Measurements from ENCODE around the gene CRY2. TPM values are rescaled to one million over a fixed set of nuclear protein-coding genes. Genes with fewer than 3 reads are reported as not detected.
"Not testable (repeated sequence)": the region's sequence is repeated elsewhere in the genome, so short reads cannot be mapped to it uniquely, and the experiment has no call there.

The CRY2 gene
- total RNA-seq, 1 experiment from 2014 or later: 6.4 TPM

GRCh38 chr11:45899448-45900174 lies 52.3 kb downstream of the CRY2 start:
- DNase-seq (ENCODE audit: low read depth): peak; percentile 82

- not testable (repeated sequence) for DNase-seq (ENCODE audit: low read depth)
Measured at GRCh38 chr11:45900175-45900800, 53.0 kb downstream of the CRY2 start.

- DNase-seq (ENCODE audit: low read depth): no peak
Measured at GRCh38 chr11:45900916-45901617, 53.8 kb downstream of the CRY2 start.

DNA sequence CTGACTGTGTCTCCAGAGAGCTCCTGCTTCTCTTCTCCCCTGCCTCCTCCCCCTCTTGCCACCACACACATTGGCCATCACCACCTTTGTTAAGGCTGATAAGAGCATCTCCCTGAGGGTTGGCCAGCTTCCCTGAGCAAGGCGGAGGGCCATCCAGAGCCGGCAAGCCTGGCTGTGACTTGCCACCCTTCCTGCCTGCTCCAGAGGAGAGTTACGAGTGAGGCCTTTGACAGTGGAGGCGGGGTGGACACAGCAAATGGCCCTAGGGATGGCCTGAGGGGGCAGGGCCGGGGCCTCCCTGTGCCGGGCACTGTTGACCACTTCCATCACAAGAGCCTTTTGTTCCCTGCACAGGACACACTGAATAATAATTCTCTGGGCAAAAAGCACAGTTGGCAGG lies 54.4 kb downstream of the CRY2 start:
- no peak for DNase-seq (ENCODE audit: low read depth)

DNA sequence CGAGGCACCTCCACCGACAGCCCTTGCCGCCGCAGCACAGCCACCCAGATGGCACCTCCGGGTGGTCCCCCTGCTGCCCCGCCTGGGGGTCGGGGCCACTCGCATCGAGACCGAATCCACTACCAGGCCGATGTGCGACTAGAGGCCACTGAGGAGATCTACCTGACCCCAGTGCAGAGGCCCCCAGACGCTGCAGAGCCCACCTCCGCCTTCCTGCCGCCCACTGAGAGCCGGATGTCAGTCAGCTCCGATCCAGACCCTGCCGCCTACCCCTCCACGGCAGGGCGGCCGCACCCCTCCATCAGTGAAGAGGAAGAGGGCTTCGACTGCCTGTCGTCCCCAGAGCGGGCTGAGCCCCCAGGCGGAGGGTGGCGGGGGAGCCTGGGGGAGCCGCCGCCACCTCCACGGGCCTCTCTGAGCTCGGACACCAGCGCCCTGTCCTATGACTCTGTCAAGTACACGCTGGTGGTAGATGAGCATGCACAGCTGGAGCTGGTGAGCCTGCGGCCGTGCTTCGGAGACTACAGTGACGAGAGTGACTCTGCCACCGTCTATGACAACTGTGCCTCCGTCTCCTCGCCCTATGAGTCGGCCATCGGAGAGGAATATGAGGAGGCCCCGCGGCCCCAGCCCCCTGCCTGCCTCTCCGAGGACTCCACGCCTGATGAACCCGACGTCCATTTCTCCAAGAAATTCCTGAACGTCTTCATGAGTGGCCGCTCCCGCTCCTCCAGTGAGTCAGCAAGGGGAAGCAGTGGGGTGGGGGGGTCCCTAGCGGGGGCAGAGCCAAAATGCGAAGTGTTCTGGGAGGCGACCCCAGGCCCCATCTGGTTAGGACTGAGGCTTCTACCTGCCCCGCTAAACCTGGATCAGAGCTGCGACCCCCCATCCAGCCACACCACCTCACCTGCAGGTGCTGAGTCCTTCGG lies 55.4 kb downstream of the CRY2 start:
- no peak for DNase-seq (ENCODE audit: low read depth)

DNA sequence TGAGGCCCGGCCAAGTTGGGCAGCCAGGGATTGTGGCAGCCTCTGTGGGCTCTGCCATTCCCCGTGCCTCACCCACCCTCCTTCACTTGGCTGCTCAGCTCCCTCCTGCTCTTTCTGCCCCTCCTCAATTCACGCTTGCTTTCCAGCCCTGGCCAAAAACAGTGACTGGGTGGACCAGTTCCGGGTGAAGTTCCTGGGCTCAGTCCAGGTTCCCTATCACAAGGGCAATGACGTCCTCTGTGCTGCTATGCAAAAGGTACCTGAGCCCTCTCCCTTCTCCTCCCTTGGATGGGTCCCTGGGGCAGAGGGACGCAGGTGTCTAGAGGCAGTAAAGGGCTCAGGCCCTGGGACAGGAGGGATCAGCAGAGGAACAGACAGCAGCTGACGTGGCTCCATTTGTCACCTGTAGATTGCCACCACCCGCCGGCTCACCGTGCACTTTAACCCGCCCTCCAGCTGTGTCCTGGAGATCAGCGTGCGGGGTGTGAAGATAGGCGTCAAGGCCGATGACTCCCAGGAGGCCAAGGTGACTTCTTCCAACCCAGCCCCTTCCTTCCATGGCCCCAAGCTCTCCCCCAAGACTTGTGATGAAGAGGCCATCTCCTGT lies 57.1 kb downstream of the CRY2 start:
- no peak for DNase-seq (ENCODE audit: low read depth)

- DNase-seq (ENCODE audit: low read depth): no peak
Measured at GRCh38 chr11:45905095-45905494, 57.8 kb downstream of the CRY2 start.

DNA sequence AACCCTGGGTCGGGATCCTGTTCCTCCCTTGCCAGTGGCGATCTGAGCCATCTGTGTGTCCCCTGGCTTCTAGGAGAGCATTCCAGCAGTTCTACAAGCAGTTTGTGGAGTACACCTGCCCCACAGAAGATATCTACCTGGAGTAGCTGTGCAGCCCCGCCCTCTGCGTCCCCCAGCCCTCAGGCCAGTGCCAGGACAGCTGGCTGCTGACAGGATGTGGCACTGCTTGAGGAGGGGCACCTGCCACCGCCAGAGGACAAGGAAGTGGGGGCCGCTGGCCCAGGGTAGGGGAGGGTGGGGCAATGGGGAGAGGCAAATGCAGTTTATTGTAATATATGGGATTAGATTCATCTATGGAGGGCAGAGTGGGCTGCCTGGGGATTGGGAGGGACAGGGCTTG lies 58.3 kb downstream of the CRY2 start:
- DNase-seq (ENCODE audit: low read depth): not testable (repeated sequence)

DNA sequence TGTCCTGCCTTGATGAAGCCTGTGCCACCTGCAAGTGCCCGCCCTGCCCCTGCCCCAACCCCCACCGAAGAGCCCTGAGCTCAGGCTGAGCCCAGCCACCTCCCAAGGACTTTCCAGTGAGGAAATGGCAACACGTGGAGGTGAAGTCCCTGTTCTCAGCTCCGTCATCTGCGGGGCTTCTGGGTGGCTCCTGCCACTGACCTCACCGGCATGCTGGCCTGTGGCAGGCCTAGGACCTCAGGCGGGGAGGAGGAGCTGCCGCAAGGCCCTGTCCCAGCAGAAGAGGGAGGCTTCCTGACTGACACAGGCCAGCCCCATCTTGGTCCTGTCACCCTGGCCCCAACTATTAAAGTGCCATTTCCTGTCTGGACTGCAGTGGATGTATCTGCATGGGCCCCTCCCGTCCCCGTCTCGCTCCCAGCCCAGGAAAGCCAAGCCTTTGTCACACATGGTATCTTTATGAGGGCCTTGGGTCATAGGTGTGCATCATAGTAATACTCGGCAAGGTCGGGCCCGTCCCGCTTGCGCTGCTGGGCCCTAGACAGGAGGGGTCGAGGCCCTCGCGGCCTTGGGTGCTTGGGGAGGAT lies 58.9 kb downstream of the CRY2 start:
- DNase-seq (ENCODE audit: low read depth): no peak

- no peak for DNase-seq (ENCODE audit: low read depth)
Measured at GRCh38 chr11:45906965-45907611, 59.8 kb downstream of the CRY2 start, which contains the start of gene FREY1. TSS of gene FREY1 (minus strand) at chr11:45907271. CDS start at chr11:45907245, 26 bp downstream.

GRCh38 chr11:45907911-45908370 lies 60.7 kb downstream of the CRY2 start:
- DNase-seq (ENCODE audit: low read depth): no peak

- no peak for DNase-seq (ENCODE audit: low read depth)
Measured at GRCh38 chr11:45909594-45910475, 62.6 kb downstream of the CRY2 start.

DNA sequence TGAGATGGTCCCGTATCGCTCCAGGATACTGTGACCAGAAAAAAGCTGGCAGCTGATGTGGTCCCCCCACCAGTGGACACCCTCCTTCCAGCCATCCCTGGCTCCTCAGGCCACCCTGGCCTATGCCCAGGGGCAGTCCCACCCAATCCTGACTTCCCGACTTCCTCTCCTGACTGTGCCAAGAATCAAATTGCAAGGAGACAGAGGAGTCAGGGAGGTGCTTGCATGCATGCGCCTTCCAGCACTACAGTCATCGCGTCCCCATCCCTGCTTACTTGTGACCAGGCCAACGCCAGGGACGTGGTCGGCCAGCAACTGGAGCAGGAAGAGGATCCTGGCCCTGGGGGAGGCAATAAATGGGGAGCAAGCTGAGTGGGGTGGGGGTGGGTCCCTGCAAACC lies 63.3 kb downstream of the CRY2 start:
- DNase-seq (ENCODE audit: low read depth): no peak

DNA sequence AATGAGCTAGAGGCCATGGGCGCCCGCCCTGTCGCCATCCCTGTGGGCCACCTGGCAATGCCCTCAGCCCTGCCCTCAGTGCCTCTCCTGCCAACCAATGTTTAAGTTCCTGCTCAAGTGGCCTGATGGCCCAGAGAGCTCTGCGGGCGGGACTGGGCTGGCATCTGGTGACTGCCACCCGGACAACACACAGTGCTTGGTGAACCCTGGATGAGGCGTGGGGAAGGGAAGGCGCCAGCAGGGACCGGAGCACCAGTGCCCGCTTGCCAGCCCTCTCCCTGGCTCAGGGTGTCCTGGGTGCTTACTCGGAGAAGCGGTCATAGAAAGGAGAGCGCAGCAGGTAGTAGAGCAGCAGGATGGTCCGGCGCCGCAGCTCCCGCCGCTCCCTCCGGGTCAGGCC lies 66.2 kb downstream of the CRY2 start:
- no peak for DNase-seq (ENCODE audit: low read depth)

- no peak for DNase-seq (ENCODE audit: low read depth)
Measured at GRCh38 chr11:45913942-45914635, 66.8 kb downstream of the CRY2 start.

DNA sequence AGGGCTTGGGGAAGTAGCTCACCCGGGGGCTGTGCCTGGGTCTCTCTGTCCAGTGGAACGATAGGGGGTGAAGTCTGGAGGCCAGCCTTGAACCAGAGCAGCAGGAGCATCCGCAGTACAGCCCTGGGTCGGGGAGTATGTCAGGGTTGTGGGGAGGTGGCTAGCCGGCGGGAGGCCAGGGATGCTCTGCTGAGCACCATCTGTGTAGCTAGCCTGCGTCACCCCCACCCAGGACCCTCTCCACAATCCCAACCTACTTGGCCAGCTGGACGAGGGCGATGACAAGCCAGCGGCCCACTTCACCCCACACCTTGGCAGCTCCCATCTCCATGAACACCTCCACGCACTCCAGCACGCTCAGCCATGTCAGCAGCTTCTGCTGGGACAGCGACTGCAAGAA lies 68.2 kb downstream of the CRY2 start:
- DNase-seq (ENCODE audit: low read depth): no peak

- DNase-seq (ENCODE audit: low read depth): no peak
Measured at GRCh38 chr11:45917286-45917622, 70.0 kb downstream of the CRY2 start.

- DNase-seq (ENCODE audit: low read depth): peak; percentile 98
Measured at GRCh38 chr11:45917623-45918330, 70.5 kb downstream of the CRY2 start, which contains the start of gene PEX16. TSS of gene PEX16 (minus strand) at chr11:45917877. CDS start at chr11:45917811, 66 bp downstream.

All from LHCN-M2 (cell line).